NOMO-1 (cell line): ENCODE results near the gene KIAA1614.

Experiments used
- DNase-seq, 2 experiments: peaks; one replicate each; lab custom pipeline; 2025; ENCODE audit not compliant: unreplicated experiment in 2 of 2; lab: John Stamatoyannopoulos, UW

Gene KIAA1614

DNA sequence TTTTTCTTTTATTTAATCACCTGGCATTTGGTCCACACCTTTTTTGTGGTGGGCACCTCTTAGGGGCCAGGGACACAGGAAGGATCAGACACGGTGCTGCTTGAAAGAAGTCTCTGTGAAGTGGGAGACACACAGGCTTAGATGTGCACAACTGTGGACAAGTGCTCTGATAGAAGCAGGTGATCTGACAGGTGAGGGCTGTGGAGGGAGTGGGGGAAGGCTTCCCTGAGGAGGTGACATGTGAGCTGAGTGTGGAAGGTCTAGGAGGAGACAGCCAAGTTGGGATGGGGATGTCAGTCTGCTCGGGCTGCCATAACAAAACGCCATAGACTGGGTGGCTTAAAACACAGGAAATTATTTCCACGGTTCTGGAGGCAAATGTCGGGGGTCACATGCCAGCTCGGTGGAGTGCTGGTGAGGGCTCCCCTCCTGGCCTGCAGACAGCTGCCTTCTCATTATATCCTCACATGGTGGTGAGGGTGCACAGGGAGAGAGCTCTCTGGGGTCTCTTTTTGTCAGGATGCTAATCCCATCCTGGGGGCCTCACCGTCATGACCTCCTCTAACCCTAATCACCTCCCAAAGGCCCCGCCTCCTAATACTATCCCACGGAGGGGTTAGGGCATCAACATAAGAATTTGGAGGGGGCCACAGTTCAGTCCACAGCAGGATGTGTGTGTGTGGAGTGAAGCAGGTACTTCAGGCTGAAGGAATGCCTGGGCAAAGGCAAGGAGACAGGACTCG lies 5.2 kb upstream of the KIAA1614 start:
- DNase-seq = no peak

GRCh38 chr1:180908074-180908765 lies 4.5 kb upstream of the KIAA1614 start:
- no peak for DNase-seq

- DNase-seq = no peak
Measured at GRCh38 chr1:180909005-180909414, 3.7 kb upstream of the KIAA1614 start.

- no peak for DNase-seq
Measured at GRCh38 chr1:180909462-180909976, 3.2 kb upstream of the KIAA1614 start.

DNA sequence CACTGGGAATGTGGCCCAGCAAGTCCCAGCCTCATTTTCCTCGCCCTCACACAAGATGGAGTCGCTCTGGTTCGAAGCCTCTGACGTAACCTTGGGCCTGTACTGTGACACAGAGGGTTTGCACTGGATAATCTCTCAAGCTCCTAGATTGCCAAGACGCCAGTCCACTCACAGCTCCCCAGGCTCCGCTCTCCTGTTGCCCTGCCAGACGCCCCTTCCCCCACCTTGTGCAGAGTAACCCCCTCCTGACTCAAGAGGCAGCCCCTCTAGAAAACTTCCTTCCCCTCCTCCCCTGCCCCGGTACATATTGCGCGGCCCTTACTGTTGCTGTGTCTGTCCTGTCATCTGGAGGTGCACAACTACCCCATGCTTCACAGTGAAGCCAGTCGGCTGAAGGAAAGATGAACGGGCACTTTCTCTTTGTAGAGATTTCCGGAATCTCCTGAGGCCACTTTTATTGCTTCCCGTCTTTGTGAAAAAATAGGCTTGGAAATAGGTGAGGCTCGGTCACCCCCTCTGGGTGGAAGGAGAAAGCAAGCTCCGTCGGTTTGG lies 981 bp upstream of the KIAA1614 start:
- peak in 1 of 2 experiments; percentile 28 for DNase-seq

DNA sequence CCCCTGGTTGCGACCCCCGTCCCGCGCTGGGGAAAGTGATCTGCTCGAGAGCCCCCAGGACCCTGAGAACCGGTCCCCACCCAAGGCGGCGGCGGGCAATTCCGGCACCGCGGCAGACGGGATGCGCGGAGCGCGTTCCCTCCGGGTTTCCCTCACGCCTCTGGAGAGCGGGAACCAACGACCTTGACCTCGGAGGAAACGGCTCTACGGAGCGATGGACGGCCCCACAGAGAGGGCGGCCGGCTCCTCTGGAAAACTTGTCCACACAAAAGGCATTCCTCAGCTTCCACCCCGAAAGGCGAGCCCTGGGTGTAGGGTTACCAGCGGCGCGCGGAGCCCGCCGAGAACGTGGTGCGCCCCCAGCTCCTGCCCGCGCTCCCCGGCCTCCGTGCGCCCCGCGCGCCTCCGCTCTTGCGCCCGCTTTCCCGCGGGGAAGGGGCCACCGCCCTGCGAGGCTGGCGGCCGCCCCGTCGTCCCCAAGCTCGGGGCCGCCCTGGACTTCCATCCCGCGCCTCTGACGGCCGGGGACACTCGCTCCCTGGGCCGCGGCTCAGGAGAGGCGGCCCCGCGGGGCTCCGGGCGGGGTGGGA lies 391 bp upstream of the KIAA1614 start:
- no peak for DNase-seq

- DNase-seq = no peak
Measured at GRCh38 chr1:180915426-180915965, 2.8 kb downstream of the KIAA1614 start.

- no peak for DNase-seq
Measured at GRCh38 chr1:180916012-180916770, 3.5 kb downstream of the KIAA1614 start.

DNA sequence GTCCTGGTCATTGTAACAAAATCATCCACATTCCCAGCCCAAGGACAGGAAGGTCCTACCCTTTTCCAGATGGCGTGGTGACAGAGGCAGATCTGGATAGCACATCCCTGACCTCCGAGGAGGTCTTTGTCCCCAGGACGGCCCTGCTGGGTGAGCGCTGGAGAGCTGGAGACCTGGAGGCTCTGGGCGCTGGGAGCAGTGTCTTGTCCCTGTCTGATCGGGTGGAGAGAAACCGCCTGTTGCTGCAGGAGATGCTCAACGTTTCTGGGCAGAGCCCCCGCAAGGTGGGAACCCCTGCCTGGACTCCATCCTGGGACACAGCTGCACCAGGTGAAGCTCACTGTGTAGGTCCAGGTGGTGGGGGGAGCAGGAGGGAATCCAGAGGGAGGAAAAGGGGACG lies 4.1 kb downstream of the KIAA1614 start:
- DNase-seq = no peak

DNA sequence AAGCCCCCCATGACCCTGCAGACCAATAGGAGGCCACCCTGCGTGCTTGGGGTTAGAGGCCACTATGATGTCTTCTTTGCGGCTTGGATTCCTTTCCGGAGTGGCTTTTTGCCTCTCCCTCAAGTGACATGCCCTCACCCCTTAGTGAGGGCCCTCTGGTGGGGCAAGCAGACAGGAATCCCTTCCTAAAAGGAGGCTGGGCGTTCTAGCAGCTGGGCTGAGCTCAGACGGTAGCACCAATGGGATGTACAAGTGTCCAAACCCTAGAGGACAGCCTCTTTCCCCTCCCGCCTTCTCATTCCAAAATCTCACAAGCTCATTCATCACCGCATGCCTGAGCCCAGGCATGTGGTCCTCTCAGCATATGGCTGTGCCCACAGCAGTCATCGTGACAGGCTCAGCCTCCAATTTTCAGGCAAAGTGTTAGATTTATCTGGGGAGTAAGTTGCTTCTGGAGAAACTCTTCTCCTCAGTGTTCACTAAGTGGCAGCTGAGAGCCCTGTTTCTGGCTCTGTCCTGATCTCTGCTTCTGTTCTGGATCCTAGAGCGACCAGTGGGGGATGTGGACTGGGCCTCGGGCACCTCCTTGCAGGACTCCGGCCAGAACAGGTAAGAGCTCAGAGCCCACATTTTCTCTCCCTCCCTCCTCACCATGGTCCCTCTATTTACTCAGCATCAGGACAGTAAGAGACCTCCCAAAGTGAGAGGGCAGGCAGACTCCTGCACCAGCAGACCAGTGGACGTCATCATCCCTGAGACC lies 4.8 kb downstream of the KIAA1614 start:
- no peak for DNase-seq

GRCh38 chr1:180918519-180918918 lies 5.8 kb downstream of the KIAA1614 start:
- DNase-seq = no peak

- no peak for DNase-seq
Measured at GRCh38 chr1:180919183-180919700, 6.5 kb downstream of the KIAA1614 start.

GRCh38 chr1:180920193-180920592 lies 7.5 kb downstream of the KIAA1614 start:
- no peak for DNase-seq

- no peak for DNase-seq
Measured at GRCh38 chr1:180920702-180921101, 8.0 kb downstream of the KIAA1614 start.

DNA sequence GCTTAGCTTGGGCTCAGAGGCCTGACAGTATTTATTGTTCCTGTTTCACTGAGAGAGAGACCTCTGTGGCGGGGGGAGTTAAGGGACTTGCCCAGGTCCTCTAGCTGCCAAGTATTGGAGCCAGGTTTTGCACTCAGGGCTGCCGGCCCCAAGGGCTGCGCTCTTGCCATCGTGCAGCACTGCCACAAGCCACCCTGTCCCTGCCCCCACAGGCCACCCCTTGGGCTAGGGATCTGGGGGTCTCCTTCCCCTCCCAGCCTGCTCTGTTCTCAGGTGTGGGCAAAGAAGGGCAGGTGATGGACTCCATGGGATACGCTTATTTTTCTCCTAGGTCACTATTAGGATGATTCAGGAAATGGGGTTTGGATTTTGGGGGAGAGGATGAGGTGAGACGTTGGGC lies 8.7 kb downstream of the KIAA1614 start:
- DNase-seq = no peak

- no peak for DNase-seq
Measured at GRCh38 chr1:180921891-180922630, 9.4 kb downstream of the KIAA1614 start.

DNA sequence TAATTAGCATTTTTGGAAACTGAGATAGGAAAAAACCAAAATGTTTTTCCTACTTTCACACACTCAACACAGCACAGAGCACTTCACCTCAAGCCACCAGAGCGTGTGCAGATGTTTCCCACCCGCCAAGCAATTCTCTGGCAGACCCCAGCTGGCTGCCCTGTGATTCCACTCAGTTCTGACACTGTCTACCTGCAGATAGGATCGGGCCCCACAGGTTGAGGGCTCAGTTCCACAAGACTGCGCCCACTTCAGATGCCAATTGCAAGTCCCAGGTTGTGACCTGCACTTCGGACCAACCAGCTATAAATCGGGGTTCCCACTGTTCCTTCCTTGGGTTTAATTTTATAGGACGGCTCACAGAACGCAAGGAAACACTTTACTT lies 9.9 kb downstream of the KIAA1614 start:
- no peak for DNase-seq

DNA sequence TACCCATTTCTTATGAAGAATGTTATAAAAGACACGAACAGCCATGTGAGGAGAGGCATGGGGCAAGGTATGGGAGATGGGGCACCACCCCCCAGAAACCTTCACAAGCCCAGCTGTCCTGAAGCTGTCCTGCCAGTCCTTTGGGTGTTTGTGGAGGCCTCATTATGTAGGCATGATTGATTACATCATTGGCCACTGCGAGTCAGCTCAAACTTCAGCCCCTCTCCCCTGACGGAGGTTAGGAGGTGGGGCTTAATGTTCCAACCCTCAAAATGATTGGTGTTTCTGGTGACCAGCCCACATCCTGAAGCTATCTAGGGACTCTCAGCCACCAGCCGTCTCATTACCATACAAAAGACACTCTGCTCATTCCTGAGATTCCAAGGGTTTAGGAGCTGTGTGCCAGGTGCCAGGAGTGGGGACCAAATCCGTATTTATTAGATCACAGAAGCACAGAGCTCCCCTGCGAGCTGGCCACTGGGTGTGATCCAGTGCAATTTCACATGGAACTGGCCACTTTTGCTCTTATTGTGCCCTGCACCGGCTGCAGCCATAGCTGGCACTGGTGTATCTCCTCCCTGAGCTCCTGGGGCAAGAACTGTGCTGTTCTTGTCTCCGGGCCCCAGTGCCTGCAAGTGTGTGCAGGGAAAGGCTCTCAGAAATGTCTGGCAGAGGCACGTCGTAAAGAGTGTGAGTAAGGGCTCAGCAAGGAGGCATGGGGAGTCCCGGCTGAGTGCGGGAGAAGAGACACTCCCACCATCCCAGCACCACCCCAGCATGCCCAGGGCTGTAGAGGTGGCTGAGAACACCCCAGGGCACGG lies 10.5 kb downstream of the KIAA1614 start:
- no peak for DNase-seq
